Type B pancreatic cell (in vitro differentiated cells): ENCODE results near the gene CDKAL1. TPM values are rescaled to one million over a fixed set of nuclear protein-coding genes. Genes with fewer than 3 reads are reported as not detected.

Experiments used
- DNase-seq: peaks from one replicate; pipeline ENCODE4 v3.0.0; 2021; ENCODE audit warnings: mixed read lengths; ENCODE audit not compliant: unreplicated experiment; ENCODE audit errors: extremely low spot score
- H3K27ac Mint-ChIP-seq: 2 replicates; pipeline ENCODE4 v1.8.0; 2021; ENCODE audit warnings: mild to moderate bottlenecking, mixed read lengths
- H3K27me3 Mint-ChIP-seq: 2 replicates; pipeline ENCODE4 v1.8.0; 2021; ENCODE audit warnings: mixed read lengths
- H3K36me3 Mint-ChIP-seq: 2 replicates; pipeline ENCODE4 v1.8.0; 2021; ENCODE audit warnings: mixed read lengths
- H3K4me1 Mint-ChIP-seq: one replicate; pipeline ENCODE4 v1.8.0; 2021; ENCODE audit warnings: mixed read lengths; ENCODE audit not compliant: unreplicated experiment
- H3K4me3 Mint-ChIP-seq: 2 replicates; pipeline ENCODE4 v1.8.0; 2021; ENCODE audit warnings: mild to moderate bottlenecking, mixed read lengths
- H3K9me3 Mint-ChIP-seq: 2 replicates; pipeline ENCODE4 v1.8.0; 2021; ENCODE audit warnings: mixed read lengths
- CTCF ChIP-seq: fragments of 200-600 bp; sonication (generic); conservative IDR thresholded peaks from 2 replicates; pipeline ENCODE4 v1.5.0; 2021; ENCODE audit warnings: antibody characterized with exemption, mild to moderate bottlenecking
- total RNA-seq: library from RNA; stranded (reverse); gene quantifications from 2 replicates; pipeline ENCODE4 v1.2.1, GENCODE V29; 2021; ENCODE audit warnings: low replicate concordance

The CDKAL1 gene
- total RNA-seq, 1 donor from 2014 or later: 21.0 TPM

- Mint-ChIP-seq H3K4me3 (no peak overlapping the region), H3K27me3 (no peaks in the 10 kb centered on the region), H3K4me1 (peaks cover 6% of the 10 kb centered on the region), H3K36me3 (peaks cover 11% of the 10 kb centered on the region), H3K9me3 (peaks cover 9% of the 10 kb centered on the region), H3K27ac (peak overlapping the region; percentile 92)
- no peak for TF ChIP-seq CTCF
- DNase-seq: no peak
These were observed 685.0 kb downstream of the CDKAL1 start for GRCh38 chr6:21219241-21219640.

GRCh38 chr6:21219856-21220255 lies 685.6 kb downstream of the CDKAL1 start:
- no peak for DNase-seq
- peak overlapping the region; percentile 92 for H3K27ac Mint-ChIP-seq

GRCh38 chr6:21220271-21220987 lies 686.2 kb downstream of the CDKAL1 start:
- no peak for DNase-seq
- Mint-ChIP-seq H3K4me1 (peaks cover 6% of the 10 kb centered on the region), H3K9me3 (peaks cover 9% of the 10 kb centered on the region), H3K36me3 (peaks cover 11% of the 10 kb centered on the region), H3K4me3 (peak overlapping the region; percentile 46), H3K27ac (peak overlapping the region; percentile 92), H3K27me3 (no peaks in the 10 kb centered on the region)
- no peak for TF ChIP-seq CTCF

More at GRCh38 chr6:21219856-21220255, 685.6 kb downstream of the CDKAL1 start:
- no peak for TF ChIP-seq CTCF
- peak overlapping the region; percentile 46 for H3K4me3 Mint-ChIP-seq
- H3K9me3 Mint-ChIP-seq: peaks cover 9% of the 10 kb centered on the region
- no peaks in the 10 kb centered on the region for H3K27me3 Mint-ChIP-seq
- peaks cover 6% of the 10 kb centered on the region for H3K4me1 Mint-ChIP-seq
- H3K36me3 Mint-ChIP-seq: peaks cover 11% of the 10 kb centered on the region

GRCh38 chr6:21222656-21223055 lies 688.4 kb downstream of the CDKAL1 start:
- Mint-ChIP-seq H3K4me3 (no peak overlapping the region), H3K27me3 (no peaks in the 10 kb centered on the region), H3K36me3 (peaks cover 6% of the 10 kb centered on the region), H3K4me1 (peaks cover 9% of the 10 kb centered on the region), H3K27ac (no peak overlapping the region), H3K9me3 (peaks cover 12% of the 10 kb centered on the region)
- DNase-seq: no peak
- TF ChIP-seq CTCF: no peak

- no peak overlapping the region for H3K4me3 Mint-ChIP-seq
- DNase-seq: no peak
- peaks cover 13% of the 10 kb centered on the region for H3K4me1 Mint-ChIP-seq
- peaks cover 5% of the 10 kb centered on the region for H3K9me3 Mint-ChIP-seq
- no peak for TF ChIP-seq CTCF
- no peak overlapping the region for H3K27ac Mint-ChIP-seq
- peaks cover 4% of the 10 kb centered on the region for H3K36me3 Mint-ChIP-seq
- H3K27me3 Mint-ChIP-seq: no peaks in the 10 kb centered on the region
These were observed 691.7 kb downstream of the CDKAL1 start for GRCh38 chr6:21225912-21226311.
